HEK293T (cell line): ENCODE measurements around the gene CLCN7.

Experiments used
- FOXA1 ChIP-seq: fragments of 450-650 bp; IDR thresholded peaks from 2 replicates; pipeline ENCODE4 v1.6.1; 2016; ENCODE audit warnings: mild to moderate bottlenecking
- FOXK2 ChIP-seq: fragments of 450-650 bp; IDR thresholded peaks from 2 replicates; pipeline ENCODE4 v1.6.1; 2016; ENCODE audit warnings: mild to moderate bottlenecking

GRCh38 chr16:1443403-1443973, 31.3 kb downstream of the CLCN7 start:
- TF ChIP-seq FOXK2 (no peak), FOXA1 (no peak)
